Ishikawa (cell line): Measurements from ENCODE around the gene PALLD.

Source experiments
- CEBPB ChIP-seq: IDR thresholded peaks from 2 replicates; pipeline ENCODE4 v1.6.1; 2012
- CREB1 ChIP-seq: IDR thresholded peaks from 2 replicates; pipeline ENCODE4 v1.6.1; 2012; ENCODE audit warnings: low read depth
- EGR1 ChIP-seq: IDR thresholded peaks from 2 replicates; pipeline ENCODE4 v1.6.1; 2012
- EP300 ChIP-seq: IDR thresholded peaks from 2 replicates; pipeline ENCODE4 v1.6.1; 2012; ENCODE audit warnings: borderline replicate concordance
- FOXM1 ChIP-seq: IDR thresholded peaks from 2 replicates; pipeline ENCODE4 v1.6.1; 2012; ENCODE audit warnings: low read depth, borderline replicate concordance
- NFIC ChIP-seq: IDR thresholded peaks from 2 replicates; pipeline ENCODE4 v1.6.1; 2012
- RAD21 ChIP-seq: IDR thresholded peaks from 2 replicates; pipeline ENCODE4 v1.6.1; 2012; ENCODE audit warnings: low read depth
- TAF1 ChIP-seq: IDR thresholded peaks from 2 replicates; pipeline ENCODE4 v1.6.1; 2012; ENCODE audit warnings: low read depth, mild to moderate bottlenecking
- TCF12 ChIP-seq: IDR thresholded peaks from 2 replicates; pipeline ENCODE4 v1.6.1; 2012; ENCODE audit warnings: low read depth
- TEAD4 ChIP-seq: IDR thresholded peaks from 2 replicates; pipeline ENCODE4 v1.6.1; 2012
- YY1 ChIP-seq: IDR thresholded peaks from 2 replicates; pipeline ENCODE4 v1.6.1; 2012; ENCODE audit warnings: low read depth
- ZBTB7A ChIP-seq: IDR thresholded peaks from 2 replicates; pipeline ENCODE4 v1.6.1; 2012; ENCODE audit warnings: low read depth
- TF ChIP-seq, protein P1 (sequence below): IDR thresholded peaks from 2 replicates; pipeline ENCODE4 v1.6.1; 2012; ENCODE audit warnings: low read depth, mild to moderate bottlenecking
- TF ChIP-seq, protein P2 (sequence below): IDR thresholded peaks from 2 replicates; pipeline ENCODE4 v1.6.1; 2012
- TF ChIP-seq, protein P3 (sequence below): IDR thresholded peaks from 2 replicates; pipeline ENCODE4 v1.6.1; 2012

The PALLD gene

DNA sequence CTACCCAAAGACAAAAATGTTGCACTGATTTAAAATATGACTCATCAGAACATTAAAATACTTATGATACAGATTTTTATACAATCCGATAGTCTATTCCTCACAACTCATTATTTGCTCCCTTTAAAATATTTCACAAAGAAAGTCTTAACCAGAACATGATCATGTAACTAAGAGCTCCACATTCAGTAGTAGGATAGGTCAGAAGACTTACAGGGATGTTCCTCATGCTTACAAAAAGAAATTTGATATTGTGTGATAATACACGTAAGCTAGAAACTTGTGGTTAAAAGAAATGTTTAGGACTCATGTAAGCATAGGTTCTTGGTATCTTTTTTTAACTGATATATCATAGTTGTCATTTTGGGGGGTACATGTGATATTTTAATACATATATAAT is 235.9 kb downstream of the PALLD start:
- TF ChIP-seq, protein P1, sequence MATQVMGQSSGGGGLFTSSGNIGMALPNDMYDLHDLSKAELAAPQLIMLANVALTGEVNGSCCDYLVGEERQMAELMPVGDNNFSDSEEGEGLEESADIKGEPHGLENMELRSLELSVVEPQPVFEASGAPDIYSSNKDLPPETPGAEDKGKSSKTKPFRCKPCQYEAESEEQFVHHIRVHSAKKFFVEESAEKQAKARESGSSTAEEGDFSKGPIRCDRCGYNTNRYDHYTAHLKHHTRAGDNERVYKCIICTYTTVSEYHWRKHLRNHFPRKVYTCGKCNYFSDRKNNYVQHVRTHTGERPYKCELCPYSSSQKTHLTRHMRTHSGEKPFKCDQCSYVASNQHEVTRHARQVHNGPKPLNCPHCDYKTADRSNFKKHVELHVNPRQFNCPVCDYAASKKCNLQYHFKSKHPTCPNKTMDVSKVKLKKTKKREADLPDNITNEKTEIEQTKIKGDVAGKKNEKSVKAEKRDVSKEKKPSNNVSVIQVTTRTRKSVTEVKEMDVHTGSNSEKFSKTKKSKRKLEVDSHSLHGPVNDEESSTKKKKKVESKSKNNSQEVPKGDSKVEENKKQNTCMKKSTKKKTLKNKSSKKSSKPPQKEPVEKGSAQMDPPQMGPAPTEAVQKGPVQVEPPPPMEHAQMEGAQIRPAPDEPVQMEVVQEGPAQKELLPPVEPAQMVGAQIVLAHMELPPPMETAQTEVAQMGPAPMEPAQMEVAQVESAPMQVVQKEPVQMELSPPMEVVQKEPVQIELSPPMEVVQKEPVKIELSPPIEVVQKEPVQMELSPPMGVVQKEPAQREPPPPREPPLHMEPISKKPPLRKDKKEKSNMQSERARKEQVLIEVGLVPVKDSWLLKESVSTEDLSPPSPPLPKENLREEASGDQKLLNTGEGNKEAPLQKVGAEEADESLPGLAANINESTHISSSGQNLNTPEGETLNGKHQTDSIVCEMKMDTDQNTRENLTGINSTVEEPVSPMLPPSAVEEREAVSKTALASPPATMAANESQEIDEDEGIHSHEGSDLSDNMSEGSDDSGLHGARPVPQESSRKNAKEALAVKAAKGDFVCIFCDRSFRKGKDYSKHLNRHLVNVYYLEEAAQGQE = no peak
- TF ChIP-seq TEAD4 (no peak), ZBTB7A (no peak), RAD21 (no peak), YY1 (no peak), TAF1 (no peak), CREB1 (no peak)

DNA sequence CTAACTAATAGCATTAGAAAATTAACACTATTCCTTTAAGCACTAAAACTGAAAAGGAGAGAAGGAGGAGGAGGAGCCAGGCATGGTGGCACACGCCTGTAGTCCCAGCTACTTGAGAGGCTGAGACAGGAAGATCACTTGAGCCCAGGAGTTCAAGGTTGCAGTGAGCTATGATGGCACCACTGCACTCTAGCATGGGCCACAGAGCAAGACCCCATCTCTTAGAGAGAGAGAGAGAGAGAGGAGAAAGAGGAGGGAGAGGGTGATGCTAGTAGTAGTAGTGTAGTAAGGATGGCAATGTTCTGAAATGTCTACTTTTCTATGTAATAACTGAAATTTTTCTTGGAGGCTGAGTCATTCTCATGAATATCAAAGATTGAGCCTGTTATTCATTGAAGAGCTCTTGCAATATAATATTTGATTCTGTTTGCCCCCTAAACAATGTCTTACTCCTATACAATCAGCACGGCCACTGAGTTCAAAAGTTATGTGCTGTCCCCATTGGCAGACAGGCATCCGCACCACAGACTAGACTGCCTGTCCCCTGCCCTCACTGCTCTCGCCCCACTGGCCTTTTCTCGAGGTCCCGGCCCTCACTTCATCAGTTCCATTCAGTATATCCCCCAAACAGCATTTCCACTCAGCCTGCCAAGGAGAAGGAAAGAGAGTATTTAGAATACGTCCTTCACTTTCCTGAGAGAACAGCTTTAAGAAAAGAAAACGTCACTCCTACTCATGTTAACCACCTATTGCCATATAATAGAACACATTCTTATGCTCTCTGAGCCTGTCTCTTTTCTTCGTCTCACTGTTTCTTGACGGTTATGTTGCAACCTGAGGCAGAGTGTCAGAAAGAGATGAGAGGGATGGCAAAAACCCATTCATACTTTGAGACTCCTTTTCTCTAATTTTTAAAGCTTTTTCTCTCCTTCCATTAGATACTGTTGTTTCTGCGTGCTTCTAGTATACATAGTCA is 238.1 kb downstream of the PALLD start:
- TF ChIP-seq NFIC = no peak
- TF ChIP-seq TCF12 = no peak
- TF ChIP-seq TAF1 = no peak
- TF ChIP-seq YY1 = no peak
- TF ChIP-seq EGR1 = no peak
- TF ChIP-seq EP300 = no peak
- TF ChIP-seq, protein P1 = no peak
- no peak for TF ChIP-seq CEBPB
- TF ChIP-seq, protein P2, sequence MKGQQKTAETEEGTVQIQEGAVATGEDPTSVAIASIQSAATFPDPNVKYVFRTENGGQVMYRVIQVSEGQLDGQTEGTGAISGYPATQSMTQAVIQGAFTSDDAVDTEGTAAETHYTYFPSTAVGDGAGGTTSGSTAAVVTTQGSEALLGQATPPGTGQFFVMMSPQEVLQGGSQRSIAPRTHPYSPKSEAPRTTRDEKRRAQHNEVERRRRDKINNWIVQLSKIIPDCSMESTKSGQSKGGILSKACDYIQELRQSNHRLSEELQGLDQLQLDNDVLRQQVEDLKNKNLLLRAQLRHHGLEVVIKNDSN = no peak
- TF ChIP-seq, protein P3, sequence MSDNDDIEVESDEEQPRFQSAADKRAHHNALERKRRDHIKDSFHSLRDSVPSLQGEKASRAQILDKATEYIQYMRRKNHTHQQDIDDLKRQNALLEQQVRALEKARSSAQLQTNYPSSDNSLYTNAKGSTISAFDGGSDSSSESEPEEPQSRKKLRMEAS = no peak
- TF ChIP-seq FOXM1 = no peak
- TF ChIP-seq TEAD4 = no peak
- TF ChIP-seq ZBTB7A = no peak
- no peak for TF ChIP-seq CREB1

DNA sequence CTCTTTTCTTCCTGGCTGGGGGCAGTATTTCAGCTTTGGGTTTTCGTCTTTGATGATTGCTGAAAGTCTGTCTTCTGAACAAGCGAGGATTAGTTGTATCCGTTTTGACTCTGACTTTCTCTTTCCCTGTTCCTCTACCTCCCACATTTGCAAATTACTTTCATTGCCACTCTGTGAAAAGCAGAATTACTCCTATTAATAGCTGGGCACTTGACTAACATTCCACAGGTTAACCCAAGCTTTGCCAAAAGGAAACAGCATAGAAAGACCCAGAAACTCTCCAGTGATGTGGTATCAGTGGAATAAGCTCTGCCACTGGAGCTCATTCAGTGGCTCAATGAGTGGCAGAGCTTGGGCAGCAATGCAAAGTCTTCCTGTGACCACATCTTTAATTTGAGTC is 238.9 kb downstream of the PALLD start:
- TF ChIP-seq, protein P3 = no peak
- TF ChIP-seq, protein P1 = no peak
- TF ChIP-seq NFIC = no peak

DNA sequence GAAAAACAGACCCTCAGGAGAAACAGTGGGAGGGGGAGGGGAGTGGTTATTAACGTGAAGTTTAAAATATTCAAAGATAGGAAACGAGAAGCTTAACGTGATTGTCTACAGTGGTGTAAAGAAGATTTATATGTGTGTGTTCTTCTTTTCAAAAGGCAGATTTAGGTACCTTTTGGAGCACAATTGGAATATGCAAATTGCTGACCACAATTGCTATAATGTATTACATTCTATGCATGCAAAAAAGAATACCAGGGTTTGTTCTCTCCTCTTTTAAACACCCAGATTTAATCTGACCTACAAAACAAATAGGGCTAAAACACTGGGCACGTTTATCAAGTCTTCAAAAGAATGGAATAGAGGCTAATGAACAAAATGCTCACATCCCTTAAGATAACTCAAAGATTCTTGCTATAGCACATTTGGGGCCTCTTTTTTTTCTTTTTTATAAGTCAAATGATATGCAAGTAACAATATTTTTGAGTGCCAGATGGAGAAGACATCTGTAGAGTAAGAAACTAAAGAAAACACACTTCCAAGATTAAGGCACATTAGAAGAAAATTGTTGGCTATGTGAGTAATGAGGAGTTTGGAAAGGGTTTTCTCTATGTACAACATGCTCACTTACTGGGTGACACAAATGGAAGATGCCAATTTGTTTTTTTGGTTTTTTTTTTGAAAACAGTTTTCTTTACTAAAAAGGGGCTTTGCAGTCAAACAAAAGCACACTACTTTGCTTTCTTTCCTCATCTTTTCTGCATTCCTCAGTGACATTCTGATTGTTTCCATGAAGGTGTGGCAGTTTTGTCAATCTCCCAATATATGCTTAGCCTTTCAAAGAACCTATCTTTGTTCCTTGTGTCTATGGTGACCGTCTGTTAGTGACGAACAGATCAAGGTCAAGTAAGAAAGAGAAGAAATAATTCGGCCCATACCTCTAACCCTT is 240.3 kb downstream of the PALLD start:
- TF ChIP-seq CEBPB (no peak), NFIC (no peak), RAD21 (no peak), ZBTB7A (no peak), CREB1 (no peak), TCF12 (no peak), EP300 (no peak), TEAD4 (no peak), YY1 (no peak), EGR1 (no peak), TAF1 (no peak), FOXM1 (no peak)
- TF ChIP-seq, protein P3 = no peak
- TF ChIP-seq, protein P2 = no peak
- TF ChIP-seq, protein P1 = no peak
